ENCODE results near the gene TRAP1. TPM values are rescaled to one million over a fixed set of nuclear protein-coding genes. Genes with fewer than 3 reads are reported as not detected.

Gene TRAP1
- 10 to 100 TPM; 68.0 to 75.9 TPM for total RNA-seq
- polyA plus RNA-seq (2013, experiment 1 of 2): 47.5 TPM
- 63.9 TPM for polyA plus RNA-seq (2013, experiment 2 of 2)
- 28.0 to 418 (median 88.9) reads per million in 172 experiments for total RNA-seq

DNA sequence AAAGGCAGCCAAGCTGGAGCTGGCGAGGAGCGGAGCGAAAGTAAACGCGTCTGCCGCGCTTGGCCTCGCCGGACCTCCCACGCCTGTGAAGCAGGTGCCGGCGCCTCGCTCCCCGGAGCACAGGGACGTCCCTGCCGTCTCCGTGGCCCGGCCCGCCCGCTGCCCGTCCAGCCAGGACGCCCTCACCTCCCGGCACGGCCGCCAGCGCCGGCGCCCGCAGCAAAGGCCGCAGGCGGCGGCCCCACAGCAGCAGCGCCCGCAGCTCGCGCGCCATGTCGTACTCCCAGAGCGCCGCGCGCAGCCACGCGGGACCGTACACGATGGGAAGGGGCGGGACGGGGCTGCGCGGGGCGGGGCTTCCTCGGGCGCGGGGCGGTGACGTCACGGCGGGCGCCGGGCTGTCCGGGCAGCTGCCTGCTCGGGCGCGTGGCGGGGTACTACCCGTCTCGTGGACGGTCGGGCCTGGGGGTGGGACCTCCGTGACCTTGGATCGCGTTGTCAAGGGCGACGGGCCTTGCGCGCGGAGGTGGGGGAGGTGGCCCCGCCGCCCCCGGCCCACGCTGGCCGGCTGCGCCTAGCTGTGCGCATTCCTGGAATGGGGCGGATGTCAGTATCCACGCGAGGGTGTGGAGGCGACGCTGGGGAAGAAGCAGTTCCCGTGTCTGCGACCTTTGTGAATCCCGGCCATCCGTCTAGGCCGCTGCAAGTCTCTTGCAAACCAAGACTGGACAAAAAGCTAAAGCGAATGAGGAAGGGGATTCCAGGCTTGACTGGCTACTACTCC, at the start of gene TRAP1:
Gene TRAP1 (minus strand): TSS at position 290 of the 784 bp plus-strand sequence. CDS start 16 bp downstream, at position 274.
- Histone ChIP-seq H3K4me1 (ENCODE audit: insufficient read depth, low read length) (peaks cover 33% of the 10 kb centered on the region), H3K27me3 (ENCODE audit: control insufficient read depth in 1 of 2, insufficient read depth in 2 of 2, low read length in 2 of 2) (no peaks in the 10 kb centered on the region), H3K4me3 (ENCODE audit: low read length) (peak within 1 kb of the TSS; percentile 98), H3K36me3 (ENCODE audit: insufficient read depth, low read length) (peaks cover 14% of the 10 kb centered on the region), H3K27ac (ENCODE audit: low read depth in 1 of 2, low read length in 2 of 2) (peak within 1 kb of the TSS; percentile 72 to 92), H3K9me3 (ENCODE audit: control insufficient read depth in 1 of 2, insufficient read depth in 1 of 2, low read length in 2 of 2) (no peaks in the 10 kb centered on the region)
- peak within 1 kb of the TSS; percentile 89 for H3K27ac Mint-ChIP-seq
- ChIA-PET CTCF (no interaction called here), POLR2A (interaction anchor here (0.7 to 1.8 kb wide), 16 partner anchors 13 to 1935 kb away, joined by 3 to 12 read pairs (median 3); partner anchors contain the start of genes CREBBP, NAA60, NUBP2 and SPSB3)
- intact Hi-C loops (cut with DNase I, micrococcal nuclease): loop anchor here in 1 of 2 experiments (1.0 to 10.0 kb wide), 4 partner anchors 27 to 537 kb away; partner anchors contain the start of genes CREBBP and SLX4
- no peaks in the 10 kb centered on the region for H3K27me3 Mint-ChIP-seq
- DNase-seq: peak; percentile 83 to 96 (median 91)
- H3K4me1 Mint-ChIP-seq (ENCODE audit: low read depth): peaks cover 31% of the 10 kb centered on the region
- peak within 1 kb of the TSS; percentile 92 for H3K4me3 Mint-ChIP-seq
- peak; percentile 98 for ATAC-seq (ENCODE audit: poor library complexity)
- no peaks in the 10 kb centered on the region for H3K9me3 Mint-ChIP-seq
- H3K36me3 Mint-ChIP-seq (ENCODE audit: low read depth): peaks cover 14% of the 10 kb centered on the region
- TF ChIP-seq, protein P1, sequence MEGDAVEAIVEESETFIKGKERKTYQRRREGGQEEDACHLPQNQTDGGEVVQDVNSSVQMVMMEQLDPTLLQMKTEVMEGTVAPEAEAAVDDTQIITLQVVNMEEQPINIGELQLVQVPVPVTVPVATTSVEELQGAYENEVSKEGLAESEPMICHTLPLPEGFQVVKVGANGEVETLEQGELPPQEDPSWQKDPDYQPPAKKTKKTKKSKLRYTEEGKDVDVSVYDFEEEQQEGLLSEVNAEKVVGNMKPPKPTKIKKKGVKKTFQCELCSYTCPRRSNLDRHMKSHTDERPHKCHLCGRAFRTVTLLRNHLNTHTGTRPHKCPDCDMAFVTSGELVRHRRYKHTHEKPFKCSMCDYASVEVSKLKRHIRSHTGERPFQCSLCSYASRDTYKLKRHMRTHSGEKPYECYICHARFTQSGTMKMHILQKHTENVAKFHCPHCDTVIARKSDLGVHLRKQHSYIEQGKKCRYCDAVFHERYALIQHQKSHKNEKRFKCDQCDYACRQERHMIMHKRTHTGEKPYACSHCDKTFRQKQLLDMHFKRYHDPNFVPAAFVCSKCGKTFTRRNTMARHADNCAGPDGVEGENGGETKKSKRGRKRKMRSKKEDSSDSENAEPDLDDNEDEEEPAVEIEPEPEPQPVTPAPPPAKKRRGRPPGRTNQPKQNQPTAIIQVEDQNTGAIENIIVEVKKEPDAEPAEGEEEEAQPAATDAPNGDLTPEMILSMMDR (IDR thresholded peaks at IDR 0.05): no peak

DNA sequence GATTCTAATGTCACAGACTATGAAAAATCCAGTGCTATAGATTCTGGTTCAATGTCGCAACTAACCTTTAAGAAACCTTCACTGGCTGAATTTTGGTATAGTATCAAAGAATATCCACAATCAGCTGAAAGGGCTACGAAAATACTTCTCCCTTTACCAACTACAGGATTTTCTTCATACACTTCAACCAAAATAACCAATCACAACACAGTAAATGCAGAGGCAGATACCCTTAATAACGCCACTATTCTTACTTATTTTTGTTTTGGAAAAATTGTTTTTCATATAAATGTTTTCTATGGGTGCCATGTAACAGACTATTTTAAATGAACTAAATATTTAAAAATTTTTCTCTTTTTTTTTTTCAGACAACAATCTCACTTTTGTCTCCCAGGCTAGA, 48.9 kb upstream of the TRAP1 start:
- no peaks in the 10 kb centered on the region for H3K4me1 ChIP-seq (ENCODE audit: insufficient read depth, low read length)
- TF ChIP-seq, protein P1 (IDR thresholded peaks at IDR 0.05): no peak
- H3K27me3 ChIP-seq (ENCODE audit: control insufficient read depth in 1 of 2, insufficient read depth in 2 of 2, low read length in 2 of 2): no peaks in the 10 kb centered on the region
- H3K9me3 ChIP-seq (ENCODE audit: control insufficient read depth in 1 of 2, insufficient read depth in 1 of 2, low read length in 2 of 2): no peaks in the 10 kb centered on the region
- Mint-ChIP-seq H3K36me3 (ENCODE audit: low read depth) (peaks cover 92% of the 10 kb centered on the region), H3K27ac (no peak overlapping the region), H3K9me3 (no peaks in the 10 kb centered on the region), H3K4me3 (no peak overlapping the region), H3K4me1 (ENCODE audit: low read depth) (no peaks in the 10 kb centered on the region), H3K27me3 (no peaks in the 10 kb centered on the region)
- no peak overlapping the region for H3K27ac ChIP-seq (ENCODE audit: low read depth in 1 of 2, low read length in 2 of 2)
- intact Hi-C loops (cut with DNase I, micrococcal nuclease): no loop called here
- DNase-seq: no peak
- peaks cover 85% of the 10 kb centered on the region for H3K36me3 ChIP-seq (ENCODE audit: insufficient read depth, low read length)
- ATAC-seq (ENCODE audit: poor library complexity): no peak
- POLR2A ChIA-PET: no interaction called here
- CTCF ChIA-PET: no interaction called here
- H3K4me3 ChIP-seq (ENCODE audit: low read length): no peak overlapping the region

DNA sequence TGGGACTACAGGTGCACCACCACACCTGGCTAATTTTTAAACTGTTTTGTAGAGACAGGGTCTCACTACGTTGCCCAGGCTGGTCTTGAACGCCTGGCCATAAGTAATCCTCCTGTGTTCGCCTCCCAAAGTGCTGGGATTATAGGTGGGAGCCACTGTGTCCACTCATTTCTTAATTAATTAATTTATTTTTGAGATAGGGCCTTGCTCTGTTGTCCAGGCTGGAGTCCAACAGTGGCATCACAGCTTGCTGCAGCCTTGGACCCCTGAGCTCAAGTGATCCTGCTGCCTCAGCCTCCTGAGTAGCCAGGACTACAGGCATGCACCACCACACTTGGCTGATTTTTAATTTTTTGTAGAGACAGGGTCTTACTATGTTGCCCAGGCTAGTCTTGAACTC, 47.1 kb upstream of the TRAP1 start:
- CTCF ChIA-PET: no interaction called here
- Mint-ChIP-seq H3K27ac (no peak overlapping the region), H3K4me3 (no peak overlapping the region), H3K4me1 (ENCODE audit: low read depth) (no peaks in the 10 kb centered on the region), H3K36me3 (ENCODE audit: low read depth) (peaks cover 89% of the 10 kb centered on the region), H3K9me3 (no peaks in the 10 kb centered on the region), H3K27me3 (no peaks in the 10 kb centered on the region)
- TF ChIP-seq, protein P1 (IDR thresholded peaks at IDR 0.05): no peak
- Histone ChIP-seq H3K27me3 (ENCODE audit: control insufficient read depth in 1 of 2, insufficient read depth in 2 of 2, low read length in 2 of 2) (no peaks in the 10 kb centered on the region), H3K27ac (ENCODE audit: low read depth in 1 of 2, low read length in 2 of 2) (no peak overlapping the region), H3K9me3 (ENCODE audit: control insufficient read depth in 1 of 2, insufficient read depth in 1 of 2, low read length in 2 of 2) (no peaks in the 10 kb centered on the region), H3K4me1 (ENCODE audit: insufficient read depth, low read length) (no peaks in the 10 kb centered on the region), H3K36me3 (ENCODE audit: insufficient read depth, low read length) (peaks cover 73% of the 10 kb centered on the region), H3K4me3 (ENCODE audit: low read length) (no peak overlapping the region)
- ATAC-seq (ENCODE audit: poor library complexity): no peak
- POLR2A ChIA-PET: interaction anchor here (0.9 kb wide), 1 partner anchor 7 kb away, joined by 5 read pairs; no protein-coding TSS in a partner anchor
- intact Hi-C loops (cut with DNase I, micrococcal nuclease): no loop called here
- no peak for DNase-seq

Data from CD4-positive, alpha-beta T cell (primary cell).